ENCODE data around the gene FKBP5.

FKBP5 gene

DNA sequence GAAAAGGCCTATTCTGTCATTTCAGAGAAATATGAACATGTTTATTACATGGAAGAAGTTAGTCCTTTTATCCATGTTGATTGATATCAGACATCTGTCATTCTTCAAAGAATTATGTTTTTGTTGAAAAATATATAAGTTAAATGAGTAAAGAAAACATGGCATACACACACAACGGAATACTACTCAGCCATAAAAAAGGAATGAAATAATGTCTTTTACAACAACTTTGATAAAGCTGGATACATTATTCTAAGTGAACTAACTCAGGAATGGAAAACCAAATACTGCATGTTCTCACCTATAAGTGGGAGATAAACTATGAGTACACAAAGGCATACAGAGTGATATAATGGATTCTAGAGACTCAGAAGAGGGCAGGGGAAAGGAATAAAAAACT, 9.3 kb downstream of the FKBP5 start:
- TF ChIP-seq, protein P1, sequence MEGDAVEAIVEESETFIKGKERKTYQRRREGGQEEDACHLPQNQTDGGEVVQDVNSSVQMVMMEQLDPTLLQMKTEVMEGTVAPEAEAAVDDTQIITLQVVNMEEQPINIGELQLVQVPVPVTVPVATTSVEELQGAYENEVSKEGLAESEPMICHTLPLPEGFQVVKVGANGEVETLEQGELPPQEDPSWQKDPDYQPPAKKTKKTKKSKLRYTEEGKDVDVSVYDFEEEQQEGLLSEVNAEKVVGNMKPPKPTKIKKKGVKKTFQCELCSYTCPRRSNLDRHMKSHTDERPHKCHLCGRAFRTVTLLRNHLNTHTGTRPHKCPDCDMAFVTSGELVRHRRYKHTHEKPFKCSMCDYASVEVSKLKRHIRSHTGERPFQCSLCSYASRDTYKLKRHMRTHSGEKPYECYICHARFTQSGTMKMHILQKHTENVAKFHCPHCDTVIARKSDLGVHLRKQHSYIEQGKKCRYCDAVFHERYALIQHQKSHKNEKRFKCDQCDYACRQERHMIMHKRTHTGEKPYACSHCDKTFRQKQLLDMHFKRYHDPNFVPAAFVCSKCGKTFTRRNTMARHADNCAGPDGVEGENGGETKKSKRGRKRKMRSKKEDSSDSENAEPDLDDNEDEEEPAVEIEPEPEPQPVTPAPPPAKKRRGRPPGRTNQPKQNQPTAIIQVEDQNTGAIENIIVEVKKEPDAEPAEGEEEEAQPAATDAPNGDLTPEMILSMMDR (IDR thresholded peaks at IDR 0.05; ENCODE audit: control insufficient read depth, insufficient read depth, low read depth, low read length, missing control alignments), result no peak
- no peak for DNase-seq (ENCODE audit: low read depth)
- no peak overlapping the region for H3K4me3 ChIP-seq (ENCODE audit: control insufficient read depth, low read depth, low read length)

DNA sequence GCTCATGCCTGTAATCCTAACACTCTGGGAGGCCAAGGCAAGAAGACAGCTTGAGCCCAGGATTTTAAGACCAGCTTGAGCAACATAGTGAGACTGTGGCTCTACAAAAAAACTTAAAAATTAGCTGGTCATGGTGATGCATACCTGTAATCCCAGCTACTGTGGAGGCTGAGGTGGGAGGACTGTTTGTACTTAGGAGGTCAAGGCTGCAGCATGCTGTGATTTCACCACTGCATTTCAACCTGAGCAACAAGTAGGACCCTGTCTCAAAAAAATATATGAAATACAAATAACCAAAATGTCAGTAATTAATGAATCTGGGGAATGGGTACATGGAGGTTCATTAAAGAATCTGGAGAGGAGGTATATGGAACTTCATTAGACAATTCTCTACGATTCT, 9.9 kb downstream of the FKBP5 start:
- no peak for DNase-seq (ENCODE audit: low read depth)
- TF ChIP-seq, protein P1 (IDR thresholded peaks at IDR 0.05; ENCODE audit: control insufficient read depth, insufficient read depth, low read depth, low read length, missing control alignments), result no peak
- H3K4me3 ChIP-seq (ENCODE audit: control insufficient read depth, low read depth, low read length), result no peak overlapping the region

DNA sequence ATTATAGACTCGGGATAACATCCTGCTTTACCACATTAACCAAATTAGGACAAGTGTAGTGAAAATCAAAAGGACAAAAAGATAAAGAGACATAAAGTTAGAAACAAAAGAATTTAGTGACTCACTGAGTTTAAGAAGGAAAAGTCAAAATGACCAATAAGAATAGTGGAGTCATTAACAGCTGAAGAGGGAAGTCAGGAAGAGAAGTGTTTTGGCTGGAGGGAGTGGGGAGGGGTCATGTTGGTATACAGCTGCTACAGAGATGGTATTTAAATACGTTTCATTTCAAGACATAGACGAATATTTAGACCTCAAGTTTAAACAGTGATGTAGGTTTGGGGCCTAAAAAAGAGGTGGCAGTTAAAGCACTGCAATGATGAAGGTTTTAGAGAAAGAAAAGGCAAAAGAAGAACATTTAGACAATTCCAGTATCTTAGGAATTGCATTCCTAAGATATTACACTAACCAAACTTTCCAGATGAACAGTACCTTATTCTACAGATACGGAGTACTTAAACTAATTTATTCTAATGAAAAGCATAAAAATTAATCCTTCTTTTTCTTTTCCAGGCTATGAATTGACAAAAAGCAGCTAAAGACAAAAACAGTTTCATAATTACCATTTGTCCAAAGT, 10.6 kb downstream of the FKBP5 start:
- no peak overlapping the region for H3K4me3 ChIP-seq (ENCODE audit: control insufficient read depth, low read depth, low read length)
- TF ChIP-seq, protein P1 (IDR thresholded peaks at IDR 0.05; ENCODE audit: control insufficient read depth, insufficient read depth, low read depth, low read length, missing control alignments), result no peak
- DNase-seq (ENCODE audit: low read depth), result no peak

DNA sequence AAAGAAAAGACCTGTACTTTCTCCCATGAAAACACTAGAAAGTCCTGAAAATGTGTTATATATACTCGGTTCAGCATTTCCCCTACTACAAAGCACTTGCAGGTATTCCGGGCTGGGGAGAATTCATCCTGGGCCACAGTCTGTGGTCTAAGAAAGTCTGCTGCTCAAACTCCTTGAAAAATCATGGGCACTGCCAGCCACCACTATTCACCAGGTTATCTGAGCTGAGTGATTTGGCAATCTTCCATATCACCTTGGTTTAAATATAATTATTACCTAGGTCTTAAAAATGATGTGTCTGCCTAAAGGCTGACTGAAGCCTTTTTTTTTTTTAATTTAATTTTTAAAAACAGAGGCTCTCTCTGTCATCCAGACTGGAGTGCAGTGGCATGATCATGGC, 11.3 kb downstream of the FKBP5 start:
- DNase-seq (ENCODE audit: low read depth), result no peak
- H3K4me3 ChIP-seq (ENCODE audit: control insufficient read depth, low read depth, low read length), result no peak overlapping the region
- TF ChIP-seq, protein P1 (IDR thresholded peaks at IDR 0.05; ENCODE audit: control insufficient read depth, insufficient read depth, low read depth, low read length, missing control alignments), result no peak

DNA sequence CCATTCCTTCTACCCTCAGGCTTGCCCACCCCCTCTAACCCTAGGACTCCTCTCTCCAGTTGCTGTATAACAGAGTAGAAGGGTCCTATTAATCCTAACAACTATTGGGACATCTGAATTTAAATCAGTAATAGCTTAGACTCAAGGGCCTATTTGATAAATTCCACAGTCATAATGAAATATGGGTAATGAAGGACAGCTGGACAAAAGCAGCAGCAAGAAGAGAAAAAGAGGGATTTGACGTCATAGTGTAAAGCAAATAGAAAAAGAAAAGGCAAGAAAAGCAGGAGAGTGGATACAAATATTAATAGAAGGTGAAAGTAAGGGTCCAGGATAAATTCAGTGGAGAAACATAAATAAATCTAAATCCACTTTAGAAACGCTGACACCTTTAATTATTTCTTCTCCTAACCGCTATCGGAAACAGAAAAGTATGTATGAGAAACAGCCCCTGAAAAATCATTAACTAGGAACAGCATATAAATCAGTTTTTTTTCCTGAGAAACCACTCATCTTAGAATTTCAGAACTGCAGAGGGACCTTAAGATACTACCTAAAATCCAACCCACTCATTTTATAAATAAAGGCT, 12.8 kb downstream of the FKBP5 start:
- no peak for DNase-seq (ENCODE audit: low read depth)

DNA sequence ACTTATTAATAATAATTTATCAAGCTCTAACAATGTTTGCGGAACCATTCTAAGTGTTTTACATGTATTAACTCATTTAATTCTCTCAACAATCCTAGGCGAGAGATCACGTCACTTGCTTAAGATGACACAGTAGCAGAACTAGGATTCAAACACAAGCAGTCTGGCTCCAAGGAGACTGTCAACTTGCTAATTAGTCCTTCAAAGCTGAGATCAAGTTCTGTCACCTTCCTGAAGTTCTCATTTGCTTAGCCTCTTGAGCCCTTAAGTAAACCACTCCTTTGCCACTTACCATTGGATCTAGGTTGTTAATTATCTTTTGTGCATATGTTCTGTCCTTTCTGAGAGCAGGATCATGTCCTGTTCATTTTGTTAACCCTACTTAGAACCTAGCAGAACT, 14.1 kb downstream of the FKBP5 start:
- H3K4me3 ChIP-seq (ENCODE audit: control insufficient read depth, low read depth, low read length), result no peak overlapping the region
- no peak for DNase-seq (ENCODE audit: low read depth)
- TF ChIP-seq, protein P1 (IDR thresholded peaks at IDR 0.05; ENCODE audit: control insufficient read depth, insufficient read depth, low read depth, low read length, missing control alignments), result no peak

More for the DNA sequence above, 12.8 kb downstream of the FKBP5 start:
- no peak overlapping the region for H3K4me3 ChIP-seq (ENCODE audit: control insufficient read depth, low read depth, low read length)
- TF ChIP-seq, protein P1 (IDR thresholded peaks at IDR 0.05; ENCODE audit: control insufficient read depth, insufficient read depth, low read depth, low read length, missing control alignments), result no peak
